GM21447 (cell line): ENCODE data around the gene RNF34.

Source experiments
- ATAC-seq: cut with Tn5 transposase; IDR thresholded peaks from one replicate; pipeline ENCODE4 v1.9.1; 2021; ENCODE audit not compliant: unreplicated experiment

The RNF34 gene

DNA sequence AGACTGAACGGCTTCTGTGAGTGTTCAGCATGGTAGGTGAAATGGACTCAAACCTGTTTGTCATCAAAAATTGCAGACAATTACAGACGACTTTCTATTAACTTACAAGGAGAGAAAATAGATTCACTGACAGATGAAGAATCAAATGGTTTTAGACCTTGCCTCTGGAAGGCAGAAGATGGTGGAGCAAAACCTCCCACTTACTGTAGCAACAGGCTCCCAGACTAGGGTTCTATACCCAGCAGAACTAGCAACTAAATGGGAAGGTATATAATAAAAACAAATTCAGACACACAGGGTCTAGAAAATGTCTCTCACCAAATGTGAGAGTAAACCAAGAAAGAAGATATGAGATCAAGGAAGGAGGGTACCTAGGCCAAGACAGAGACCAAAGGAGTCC lies 36.8 kb downstream of the RNF34 start:
- no peak for ATAC-seq

DNA sequence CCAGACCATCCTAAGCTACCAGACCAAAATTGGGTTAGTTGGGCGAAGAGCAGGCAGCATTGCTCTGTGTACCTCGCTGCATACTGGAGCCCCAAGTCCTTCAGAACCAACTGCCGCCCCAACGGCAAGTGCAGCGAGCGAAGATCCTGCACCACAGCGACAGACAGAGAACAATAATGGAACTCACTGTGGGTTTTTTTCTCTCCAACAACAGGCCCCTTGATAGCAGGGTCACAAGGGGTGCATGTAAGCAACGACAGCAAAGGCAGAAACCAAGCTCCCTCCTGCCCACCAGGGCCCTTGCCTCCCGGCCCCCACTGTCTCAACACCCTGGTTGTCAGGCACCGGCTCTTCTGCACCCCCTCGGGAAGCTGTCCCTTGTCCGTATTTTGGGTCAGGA lies 39.0 kb downstream of the RNF34 start:
- no peak for ATAC-seq

DNA sequence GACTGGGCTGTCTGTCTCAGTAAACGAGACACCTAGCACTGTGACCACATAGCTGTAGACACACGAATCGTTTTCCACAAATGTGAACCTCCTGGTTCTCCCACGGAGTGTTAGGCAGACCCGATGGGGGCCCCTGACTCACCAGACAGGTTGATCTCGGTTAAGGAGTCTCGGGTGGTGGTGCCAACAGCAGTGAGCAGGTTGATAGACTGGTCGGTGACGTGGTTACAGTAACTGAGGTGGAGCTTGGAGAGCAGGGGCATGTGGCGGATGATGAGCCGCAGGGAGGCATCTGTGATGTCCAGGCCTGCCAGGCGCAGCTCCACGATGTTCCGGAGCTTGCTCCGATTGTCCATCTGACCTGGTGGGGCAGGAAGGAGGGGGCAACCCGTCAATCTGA lies 39.8 kb downstream of the RNF34 start:
- no peak for ATAC-seq

DNA sequence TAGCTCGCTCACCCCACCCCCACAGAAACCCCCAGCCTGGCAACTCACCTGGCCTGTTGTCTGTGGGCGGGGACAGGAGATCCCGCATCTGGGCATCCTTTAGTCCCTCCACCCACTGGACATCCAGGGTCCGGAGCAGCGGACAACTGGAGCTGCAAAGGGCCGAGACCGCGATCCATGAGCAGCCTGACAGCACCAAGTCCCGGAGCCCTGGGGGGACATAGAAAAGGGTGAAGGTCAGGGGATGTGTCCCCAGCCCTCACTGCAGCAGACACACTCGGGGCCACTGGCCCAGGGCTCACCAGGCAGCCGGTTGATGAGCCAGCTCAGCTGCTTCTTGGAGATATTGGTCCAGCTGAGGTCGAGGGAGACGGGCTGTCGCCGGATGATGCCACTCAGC lies 40.9 kb downstream of the RNF34 start:
- ATAC-seq = no peak

DNA sequence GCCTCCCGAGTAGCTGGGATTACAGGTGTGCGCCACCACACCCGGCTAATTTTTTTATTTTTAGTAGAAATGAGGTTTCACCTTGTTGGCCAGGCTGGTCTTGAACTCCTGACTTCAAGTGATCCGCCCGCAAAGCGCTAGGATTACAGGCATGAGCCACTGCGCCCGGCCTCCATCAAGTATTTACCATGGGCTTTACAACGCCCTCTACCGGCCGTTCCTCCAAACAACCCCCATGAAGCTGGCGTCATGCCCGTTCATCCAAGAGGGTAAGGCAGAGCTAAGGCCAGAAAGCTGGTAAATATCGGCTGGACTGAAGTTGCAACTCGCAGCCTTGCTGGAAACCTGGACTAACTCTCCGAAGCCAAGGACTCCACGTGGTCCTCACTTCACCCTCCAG lies 41.6 kb downstream of the RNF34 start:
- ATAC-seq = no peak

DNA sequence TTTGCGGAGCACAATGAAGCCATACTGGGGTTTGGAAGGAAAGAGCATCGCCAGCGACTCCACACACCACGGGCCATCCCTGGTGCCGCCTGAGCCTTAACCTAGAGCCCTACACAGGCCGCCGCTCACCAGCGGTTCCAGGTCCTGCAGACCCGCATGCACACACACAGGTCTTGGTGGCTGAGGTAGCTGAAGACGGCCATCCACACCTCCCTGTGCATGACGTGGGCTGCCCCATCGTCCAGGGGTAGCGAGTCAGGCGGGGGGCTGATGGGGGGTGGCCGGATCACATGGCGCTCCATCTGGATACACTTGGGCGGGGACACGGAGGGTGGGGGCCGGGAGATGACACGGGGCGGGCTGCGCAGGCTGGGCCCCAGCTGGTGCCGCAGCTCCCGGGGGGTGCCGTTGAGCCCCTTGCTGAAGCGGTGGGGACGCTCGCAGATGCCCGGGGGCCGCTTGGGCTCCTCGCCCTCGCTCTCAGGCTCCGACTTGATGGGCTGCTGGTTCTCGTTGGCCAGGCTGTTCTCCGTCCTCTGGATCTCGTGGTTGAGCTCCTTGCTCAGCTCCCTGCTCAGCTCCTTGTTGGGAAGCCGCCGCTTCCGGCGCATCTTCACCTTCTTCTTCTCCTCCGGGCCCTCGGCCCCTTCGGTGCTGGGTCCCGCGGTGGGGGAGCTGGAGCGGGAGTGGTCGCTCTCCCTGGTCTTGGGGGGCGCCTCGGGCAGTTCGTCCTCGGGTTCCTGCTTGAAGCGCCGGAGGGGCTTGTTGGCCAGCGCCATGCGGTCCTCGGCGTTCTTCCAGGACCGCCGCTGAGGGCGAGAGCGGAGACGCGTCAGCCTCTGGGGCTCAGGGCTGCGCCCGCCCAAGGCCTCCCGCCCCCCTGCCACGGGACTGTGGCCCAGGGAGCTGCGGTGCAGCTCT lies 42.4 kb downstream of the RNF34 start:
- no peak for ATAC-seq

DNA sequence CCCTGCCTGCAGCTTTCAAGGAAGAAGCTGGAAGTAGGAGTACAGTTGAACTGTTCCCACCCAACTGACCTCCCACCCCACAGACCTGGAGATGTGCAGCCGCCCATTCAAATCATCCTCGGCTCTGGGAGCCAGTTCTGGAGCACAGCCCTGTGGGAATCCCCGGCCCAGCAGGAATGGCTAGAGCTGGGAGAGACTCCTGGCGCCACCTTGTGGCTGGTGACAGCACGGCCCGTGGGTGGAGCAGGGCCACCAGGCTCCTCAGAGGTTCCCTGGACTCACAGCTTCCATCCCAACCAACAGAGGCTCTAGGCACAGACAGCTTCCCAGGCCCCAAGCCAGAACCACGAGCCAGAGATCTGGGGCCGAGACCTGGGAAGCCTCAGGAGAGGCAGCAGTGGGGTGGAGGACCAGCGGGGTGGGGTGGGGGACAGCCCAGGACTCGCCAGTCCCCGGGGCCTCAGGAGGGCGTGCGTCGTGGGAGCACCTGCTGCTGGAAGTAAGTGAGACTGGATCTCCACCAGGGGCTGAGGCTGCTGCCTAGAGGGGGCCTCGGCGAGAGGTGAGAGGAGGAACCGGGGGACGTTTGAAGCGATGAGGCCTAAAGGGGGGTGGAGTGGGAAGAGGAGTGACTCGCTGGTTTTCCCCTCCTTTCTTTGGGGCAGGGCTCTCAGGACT lies 43.4 kb downstream of the RNF34 start:
- ATAC-seq = no peak

DNA sequence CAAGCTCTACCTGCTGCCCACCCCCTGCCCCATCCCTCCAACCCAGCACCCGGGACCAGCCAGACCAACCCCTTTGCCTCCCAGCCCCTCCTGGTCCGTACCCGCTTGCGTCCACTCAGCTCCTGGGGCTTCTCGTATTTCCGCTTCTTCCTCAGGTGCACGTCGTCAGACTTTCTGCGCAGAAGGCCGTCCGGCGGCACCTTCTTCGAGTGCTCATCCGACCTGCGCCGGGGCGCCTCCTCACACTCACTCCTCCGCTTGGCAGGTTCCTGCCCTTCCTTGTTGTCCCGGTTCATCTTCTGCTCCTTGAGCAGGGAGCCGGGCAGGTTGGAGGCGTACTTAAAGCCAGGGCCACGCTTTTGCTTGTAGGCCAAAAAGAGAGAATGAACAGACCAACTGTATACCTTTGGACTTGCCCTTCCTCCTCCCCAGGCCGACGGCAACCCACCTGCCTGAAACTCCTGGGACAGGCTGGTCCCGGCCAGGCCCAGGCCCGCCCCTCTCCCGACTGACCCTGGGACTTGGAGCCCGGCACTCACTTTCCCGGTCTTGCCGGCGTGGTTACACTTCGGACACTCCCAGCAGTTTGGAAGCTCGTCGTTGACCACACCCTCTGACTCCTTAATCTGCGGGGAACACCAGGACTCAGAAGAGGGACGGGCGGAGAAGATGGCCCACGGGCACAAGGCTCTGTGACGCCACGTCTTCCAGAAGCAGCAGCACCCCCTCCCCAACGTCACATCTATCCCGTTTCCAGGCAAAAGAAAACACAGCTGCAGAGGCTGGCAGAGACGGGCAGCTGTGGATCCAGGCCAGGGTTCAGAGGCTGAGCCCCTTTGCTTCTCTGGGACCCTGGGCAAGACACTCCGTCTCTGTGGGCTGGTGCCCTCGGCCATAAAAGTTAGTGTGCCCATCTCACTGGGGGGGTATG lies 44.3 kb downstream of the RNF34 start:
- ATAC-seq = no peak

DNA sequence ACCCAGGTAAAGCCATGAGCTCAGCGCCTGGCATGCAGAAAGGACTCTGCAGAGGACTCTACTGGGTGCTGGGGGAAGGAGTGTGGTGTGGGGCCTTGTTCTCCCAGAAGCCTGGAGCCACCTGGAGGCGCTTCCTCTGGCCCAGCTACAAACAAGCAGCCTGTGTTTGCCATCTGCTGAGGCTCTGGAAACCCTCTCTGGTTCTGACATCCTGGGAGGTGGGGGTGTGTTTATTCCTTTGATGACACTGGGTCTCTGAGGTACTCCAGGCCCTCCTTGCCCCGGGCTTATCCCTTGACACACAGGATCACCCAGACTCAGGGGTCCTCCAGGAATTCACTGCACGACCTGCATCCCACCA lies 44.9 kb downstream of the RNF34 start:
- ATAC-seq = no peak

DNA sequence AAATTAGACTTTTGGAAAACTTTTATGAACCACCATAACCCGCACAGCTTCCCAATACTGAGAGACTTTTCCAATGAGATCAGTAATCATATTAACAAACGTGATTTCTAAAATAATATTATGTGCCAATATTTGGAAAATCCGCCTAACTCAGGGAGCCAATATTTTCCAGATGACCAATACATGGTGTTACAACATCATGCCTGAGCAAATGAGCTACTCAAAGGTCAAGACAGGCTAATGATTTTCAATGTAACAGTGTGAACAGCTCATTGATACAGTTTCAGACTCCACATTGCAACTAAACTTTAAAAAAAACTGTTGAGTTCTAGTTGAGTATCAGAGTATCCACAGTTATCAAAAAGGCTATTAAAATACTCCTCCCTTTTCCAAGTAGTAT lies 46.8 kb downstream of the RNF34 start:
- ATAC-seq = no peak

DNA sequence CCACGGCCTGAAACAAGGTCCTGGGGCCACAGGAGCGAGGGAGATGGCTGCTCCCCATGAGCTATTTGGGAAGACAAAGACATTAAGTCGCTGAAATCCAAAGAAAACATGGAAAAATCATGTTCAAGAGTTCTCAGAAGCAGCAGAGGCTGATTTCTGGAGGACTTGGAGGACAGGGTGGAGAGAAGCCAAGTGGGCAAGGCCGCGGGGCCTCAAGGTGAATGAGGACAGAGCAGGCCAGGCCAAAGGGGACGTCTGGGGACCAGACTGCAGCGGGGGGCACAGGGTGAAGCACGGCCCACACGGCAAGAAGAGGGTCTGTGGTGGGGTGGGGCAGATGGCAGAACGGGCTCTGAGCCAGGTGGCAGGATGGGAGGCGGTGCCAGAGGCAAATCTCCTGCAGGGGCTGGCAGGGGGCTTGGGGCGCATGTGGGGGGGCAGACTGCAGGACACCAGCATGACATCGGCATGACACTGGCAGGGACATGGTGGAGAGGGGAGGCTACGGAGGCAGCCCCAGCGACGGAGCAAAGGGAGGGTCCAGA lies 48.9 kb downstream of the RNF34 start:
- ATAC-seq = no peak

DNA sequence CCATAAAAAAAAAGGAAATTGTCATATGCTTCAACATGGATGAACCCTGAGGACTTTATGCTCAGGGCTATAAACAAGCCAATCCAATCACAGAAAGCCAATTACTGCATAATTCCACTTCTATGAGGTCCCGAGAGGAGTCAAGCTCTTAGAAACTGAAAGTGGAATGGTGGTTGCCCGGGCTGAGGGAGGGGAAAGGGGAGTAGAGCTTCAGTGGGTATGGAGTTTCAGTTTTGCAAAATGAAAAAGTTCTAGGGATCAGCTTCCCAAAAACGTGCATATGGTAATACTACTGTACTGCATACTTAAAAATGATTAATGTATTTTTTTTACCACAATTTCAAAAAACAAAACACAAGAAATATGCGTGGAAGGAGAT lies 52.0 kb downstream of the RNF34 start:
- ATAC-seq = no peak

DNA sequence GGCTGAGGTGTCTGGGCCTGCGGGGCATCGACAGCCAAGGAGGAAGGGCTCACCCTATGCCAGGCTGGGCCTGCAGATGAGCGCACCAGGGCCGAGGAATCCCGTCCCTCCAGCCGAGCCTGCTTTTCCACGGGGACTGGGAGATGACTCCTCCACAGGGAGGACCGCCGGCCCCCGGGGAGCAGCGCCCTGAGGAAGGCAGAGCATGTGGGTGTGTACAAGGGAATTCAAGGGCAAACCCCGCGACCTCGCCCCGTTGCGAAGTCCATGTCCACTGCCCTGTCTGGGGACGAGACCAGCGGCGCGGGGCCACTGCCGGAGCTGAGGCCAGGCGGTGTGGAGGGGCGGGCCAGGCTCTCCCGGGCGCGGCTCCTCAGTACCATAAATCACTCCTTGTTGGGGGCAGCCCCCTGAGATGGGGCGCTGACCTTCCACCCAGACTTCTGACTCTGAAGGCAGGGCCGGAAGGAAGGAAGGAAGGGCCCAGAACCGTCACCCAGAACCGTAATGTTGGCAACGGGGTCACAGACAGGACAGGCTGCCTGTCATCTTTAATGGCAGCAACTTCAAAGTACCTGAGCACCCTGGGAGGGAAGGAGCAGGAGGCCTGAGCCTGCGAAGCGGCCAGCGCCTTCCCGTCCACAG lies 52.5 kb downstream of the RNF34 start:
- ATAC-seq = no peak

DNA sequence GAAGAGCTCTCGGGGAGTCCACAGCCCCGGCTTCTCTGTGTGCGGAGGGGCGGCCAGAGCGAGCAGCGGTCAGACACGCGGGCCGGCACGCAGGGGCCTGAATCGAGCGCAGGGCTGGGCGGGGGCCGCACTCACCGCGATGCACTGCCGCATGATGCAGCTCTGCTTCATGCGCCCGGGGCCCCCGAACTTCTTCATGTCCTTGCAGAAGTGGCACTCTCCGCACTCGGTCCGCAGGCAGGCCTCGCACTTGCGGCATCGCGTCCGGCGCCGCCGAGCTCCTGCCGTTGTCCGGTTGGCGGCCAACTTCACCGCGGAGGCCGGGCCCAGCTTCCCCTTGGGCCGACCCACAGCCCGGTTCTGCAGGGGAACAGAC lies 53.1 kb downstream of the RNF34 start:
- ATAC-seq = no peak

DNA sequence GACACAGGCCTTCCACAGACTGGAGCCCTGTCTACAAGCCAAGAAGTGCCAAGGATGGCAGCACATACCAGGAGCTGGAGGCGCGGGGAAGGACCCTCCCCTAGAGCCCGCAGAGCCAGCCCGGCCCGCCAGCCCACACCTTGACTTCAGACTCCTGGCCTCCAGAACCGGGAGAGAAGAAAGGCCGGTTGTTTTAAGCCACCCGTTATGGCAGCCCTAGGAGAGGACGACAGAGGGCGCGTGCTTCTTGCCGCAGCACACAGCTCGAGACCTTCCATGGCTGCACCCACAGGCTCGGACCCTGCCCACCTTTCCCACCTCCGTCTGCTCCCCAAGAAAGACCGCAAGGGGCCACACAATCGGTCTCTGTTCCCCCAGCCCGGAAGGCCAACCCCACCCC lies 53.7 kb downstream of the RNF34 start:
- no peak for ATAC-seq

DNA sequence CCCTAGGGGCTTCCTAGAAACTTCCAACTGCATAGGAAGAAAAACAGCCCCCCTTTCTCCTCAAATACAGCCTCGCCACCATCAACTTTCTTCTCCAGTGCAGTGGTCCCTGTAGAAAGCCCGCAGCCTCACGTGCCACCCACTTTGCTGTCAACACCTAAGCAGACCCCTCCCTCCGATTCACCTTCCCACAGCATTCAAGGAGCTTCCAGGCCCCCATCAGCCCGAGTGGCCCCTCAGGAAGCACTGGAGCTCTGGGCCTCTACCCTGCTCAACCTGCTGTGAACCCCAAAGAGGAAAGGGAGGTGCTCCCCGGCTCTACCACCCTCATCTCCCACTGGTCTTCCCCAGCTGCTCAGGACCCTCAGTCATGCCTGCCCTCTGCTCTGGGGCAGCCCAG lies 55.0 kb downstream of the RNF34 start:
- no peak for ATAC-seq

DNA sequence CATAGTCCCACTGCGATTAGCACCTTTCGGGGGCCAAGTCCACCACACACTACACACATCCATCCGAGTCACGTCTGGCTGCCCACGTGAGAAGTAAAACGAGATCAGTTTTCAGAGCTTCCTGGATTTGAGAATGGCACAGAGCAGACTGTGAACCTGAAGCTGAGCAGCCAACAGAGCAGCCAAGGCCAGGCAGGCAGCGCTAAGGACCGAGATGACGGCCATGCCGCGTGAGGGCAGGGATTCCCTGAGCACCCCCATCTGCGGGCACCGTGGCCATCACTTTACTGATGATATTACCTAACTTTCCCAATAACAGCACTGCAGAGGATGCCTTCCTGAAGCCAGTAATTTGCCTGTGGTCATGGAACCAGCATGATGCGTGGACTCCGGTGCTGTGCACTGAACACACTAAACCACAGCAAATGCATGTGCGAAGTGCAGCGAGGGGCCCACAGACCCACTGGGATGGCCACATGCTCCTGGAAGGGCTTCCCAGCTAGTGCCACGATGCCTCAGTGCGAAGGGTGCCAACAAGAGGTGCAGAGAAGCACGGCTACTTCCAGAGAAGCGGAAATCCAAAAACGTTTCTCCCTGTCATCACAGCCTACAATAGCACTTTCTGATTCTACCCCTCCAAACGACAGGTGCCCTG lies 56.0 kb downstream of the RNF34 start:
- no peak for ATAC-seq

DNA sequence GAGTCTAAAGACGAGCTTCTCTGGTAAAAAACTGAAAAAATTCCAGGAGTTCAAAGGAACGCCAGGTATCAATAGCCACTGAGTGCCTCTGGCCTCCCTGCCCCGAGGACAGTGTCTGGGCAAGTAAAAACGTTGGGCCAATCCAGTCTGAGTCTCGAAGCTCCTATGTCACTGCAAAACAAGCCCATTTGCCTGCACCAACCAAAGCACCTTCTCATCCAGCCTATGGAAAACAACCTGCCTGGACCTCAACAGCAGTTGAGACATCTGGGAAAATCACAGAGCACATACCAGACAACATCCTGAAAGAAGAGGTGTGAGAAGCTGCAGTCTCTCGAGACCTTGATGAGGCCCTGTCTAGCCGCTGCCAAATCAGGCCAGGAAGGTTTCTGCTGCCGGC lies 56.6 kb downstream of the RNF34 start:
- ATAC-seq = no peak

DNA sequence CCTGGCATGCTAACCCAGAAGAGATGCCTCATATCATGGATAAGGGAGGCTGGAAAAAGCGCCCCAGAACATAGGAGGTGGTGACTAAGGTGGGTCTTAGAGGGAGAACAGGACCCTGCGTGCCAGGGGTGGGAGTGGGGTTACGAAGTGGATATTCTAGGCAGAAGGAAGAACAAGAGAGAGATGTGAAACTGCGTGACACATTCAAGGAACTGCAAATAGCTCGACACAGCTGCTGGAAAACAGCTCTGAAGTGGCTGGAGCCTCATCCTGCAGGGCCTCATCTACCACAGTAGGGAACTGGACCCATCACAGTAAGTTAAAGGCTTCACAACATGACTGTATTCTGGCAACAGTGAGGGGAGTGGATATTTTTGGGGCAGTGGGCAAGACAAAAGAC lies 61.1 kb downstream of the RNF34 start:
- no peak for ATAC-seq

DNA sequence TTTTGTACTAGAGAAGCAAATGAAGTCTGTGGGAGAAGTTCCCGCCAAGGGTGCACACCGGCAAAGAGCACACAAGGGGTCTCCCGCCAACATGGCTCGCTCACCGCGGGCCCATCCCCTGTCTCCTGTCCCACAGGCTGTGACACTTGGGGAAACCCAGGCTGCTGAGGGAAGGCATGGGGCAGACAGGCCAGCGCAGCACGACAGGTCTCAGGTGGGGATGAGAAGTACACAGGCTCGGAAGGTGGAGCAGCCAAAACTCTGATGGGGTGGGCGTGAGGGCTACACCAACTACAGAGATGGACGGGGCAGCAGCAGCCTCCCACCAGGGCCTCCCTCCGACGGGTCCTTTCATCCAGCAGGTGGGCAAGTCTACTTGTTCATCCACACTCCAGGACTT lies 64.4 kb downstream of the RNF34 start:
- ATAC-seq = no peak
